ENCODE results near the gene ZCCHC14.
"Not testable (repeated sequence)": the region's sequence is repeated elsewhere in the genome, so short reads cannot be mapped to it uniquely, and the experiment has no call there.

Gene ZCCHC14

GRCh38 chr16:87524407-87524806 lies 31.6 kb upstream of the ZCCHC14 start:
- DNase-seq (ENCODE audit: low spot score): no peak

DNA sequence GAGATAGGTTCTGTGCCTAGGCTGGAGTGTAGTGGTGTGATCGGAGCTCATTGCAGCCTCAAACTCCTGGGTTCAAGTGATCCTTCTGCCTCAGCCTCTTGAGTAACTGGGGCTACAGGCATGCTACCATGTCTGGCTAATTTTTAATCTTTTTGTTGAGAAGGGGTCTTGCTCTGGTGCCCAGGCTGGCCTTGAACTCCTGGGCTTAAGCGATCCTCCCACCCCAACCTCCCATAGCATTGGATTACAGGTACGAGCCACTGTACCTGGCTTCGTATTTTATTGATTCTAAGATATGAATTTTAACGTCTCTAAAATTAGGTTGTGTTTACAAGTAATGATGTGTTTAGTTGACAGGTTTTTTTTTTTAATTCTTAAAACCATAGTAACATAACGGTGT lies 30.8 kb upstream of the ZCCHC14 start:
- DNase-seq (ENCODE audit: low spot score): not testable (repeated sequence)

- DNase-seq (ENCODE audit: low spot score): not testable (repeated sequence)
These were observed 28.9 kb upstream of the ZCCHC14 start for GRCh38 chr16:87521764-87522163.

- not testable (repeated sequence) for DNase-seq (ENCODE audit: low spot score)
These were observed 26.3 kb upstream of the ZCCHC14 start for GRCh38 chr16:87519170-87519569.

GRCh38 chr16:87518430-87519051 lies 25.7 kb upstream of the ZCCHC14 start:
- peak; percentile 38 for DNase-seq (ENCODE audit: low spot score)

DNA sequence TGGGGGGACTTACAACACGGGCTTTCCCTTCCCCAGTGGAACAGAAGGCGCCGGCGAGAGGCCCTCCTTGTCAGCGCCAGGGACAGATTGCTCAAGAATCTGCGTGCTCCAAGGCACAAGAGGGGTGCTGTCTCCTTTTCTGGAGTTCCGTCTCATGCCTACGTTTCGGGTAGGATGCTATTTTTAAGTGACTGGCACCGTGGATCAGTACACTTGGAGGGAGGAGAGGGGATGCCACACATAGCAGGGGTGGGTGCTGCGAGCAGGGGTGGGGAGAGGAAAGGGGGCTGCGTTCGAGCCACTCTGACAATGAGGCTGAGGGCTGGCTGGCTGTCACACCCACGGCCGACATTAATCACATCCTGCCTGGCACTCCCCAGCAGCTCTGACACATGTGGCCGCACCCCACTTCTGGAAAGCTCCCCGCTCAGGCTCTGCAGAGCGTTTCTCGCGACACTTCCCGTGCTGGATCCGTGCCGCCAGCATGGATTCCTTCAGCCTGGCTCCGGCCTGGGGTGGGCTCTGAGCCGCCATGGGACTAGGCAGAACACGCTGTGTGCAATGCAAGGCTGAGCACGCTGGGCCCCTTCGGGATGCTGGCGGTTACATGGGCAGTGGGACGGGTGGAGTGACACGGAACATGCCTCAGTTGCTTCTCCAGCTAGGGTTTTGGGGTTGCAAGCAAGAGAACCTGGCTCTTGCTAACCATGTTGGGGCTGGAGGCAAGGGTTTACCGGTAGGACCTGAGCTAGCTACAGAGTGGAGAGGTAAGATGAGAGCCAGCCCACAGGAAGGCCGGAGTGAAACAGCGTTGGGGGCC lies 25.0 kb upstream of the ZCCHC14 start:
- DNase-seq (ENCODE audit: low spot score): peak; percentile 53

DNA sequence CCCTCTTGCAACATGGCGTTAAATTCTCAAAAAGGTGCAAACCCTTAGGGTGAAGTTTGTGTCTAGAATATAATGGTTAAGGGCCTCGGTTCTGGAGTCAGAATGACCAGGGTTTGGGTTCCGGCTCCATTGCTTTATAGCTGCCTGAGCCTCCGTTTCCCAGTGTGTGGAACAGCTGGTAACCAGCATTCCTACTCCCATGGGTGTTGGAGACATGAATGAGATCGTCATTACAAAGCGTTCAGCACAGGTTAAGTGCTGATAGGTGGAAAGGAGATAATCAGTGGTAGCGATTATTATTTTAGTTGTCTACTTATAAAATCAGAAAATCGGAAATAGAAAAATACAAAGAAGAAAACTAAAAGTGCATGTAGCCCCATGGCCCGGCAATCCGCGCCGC lies 23.5 kb upstream of the ZCCHC14 start:
- DNase-seq (ENCODE audit: low spot score): no peak

GRCh38 chr16:87515475-87516330 lies 22.9 kb upstream of the ZCCHC14 start:
- no peak for DNase-seq (ENCODE audit: low spot score)

GRCh38 chr16:87509778-87510177 lies 17.0 kb upstream of the ZCCHC14 start:
- not testable (repeated sequence) for DNase-seq (ENCODE audit: low spot score)

GRCh38 chr16:87507351-87508069 lies 14.7 kb upstream of the ZCCHC14 start:
- DNase-seq (ENCODE audit: low spot score): no peak

DNA sequence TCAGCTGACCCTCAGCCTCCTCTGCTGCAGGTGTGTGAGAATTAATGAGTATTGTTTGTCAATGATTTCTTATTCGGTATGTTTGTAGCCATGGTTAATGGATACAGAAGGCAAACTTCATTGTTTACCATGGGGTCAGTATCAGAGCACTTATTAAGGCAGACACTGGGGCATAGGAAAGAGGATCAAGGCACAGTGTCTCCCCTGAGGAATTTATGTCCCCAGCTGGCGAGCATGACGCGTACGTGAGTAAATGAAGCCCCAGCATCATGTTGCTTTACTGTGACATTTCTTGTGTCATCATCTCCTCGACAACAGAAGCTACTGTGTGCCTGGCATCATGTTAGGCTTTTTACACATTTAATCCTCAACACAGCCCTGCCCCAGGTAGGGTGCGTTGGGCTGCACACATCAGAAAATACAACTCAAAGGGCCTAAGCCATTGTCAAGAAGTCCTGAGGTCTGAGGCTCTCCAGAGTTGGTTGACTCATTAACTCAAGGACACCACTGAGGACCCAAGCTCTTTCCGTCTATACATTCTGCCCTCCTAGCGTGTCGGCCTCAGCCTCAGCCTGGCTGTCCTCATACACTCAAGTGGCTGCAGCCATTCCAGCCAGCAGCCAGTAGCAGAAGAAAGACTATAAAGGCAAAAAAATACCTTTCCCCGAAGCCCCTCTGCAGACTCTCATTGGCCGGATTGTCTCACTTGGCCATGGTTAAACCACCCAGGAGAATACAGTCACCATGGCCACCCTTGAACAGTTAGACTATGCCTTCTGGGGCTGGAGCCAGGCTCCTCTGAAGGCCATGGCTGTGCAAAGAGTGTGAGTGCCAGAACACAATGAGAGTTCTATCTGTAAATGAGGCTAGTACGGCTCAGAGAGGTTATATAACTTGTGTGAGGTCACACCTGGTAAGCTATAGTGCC lies 13.9 kb upstream of the ZCCHC14 start:
- DNase-seq (ENCODE audit: low spot score): no peak

GRCh38 chr16:87505834-87506233 lies 13.0 kb upstream of the ZCCHC14 start:
- no peak for DNase-seq (ENCODE audit: low spot score)

DNA sequence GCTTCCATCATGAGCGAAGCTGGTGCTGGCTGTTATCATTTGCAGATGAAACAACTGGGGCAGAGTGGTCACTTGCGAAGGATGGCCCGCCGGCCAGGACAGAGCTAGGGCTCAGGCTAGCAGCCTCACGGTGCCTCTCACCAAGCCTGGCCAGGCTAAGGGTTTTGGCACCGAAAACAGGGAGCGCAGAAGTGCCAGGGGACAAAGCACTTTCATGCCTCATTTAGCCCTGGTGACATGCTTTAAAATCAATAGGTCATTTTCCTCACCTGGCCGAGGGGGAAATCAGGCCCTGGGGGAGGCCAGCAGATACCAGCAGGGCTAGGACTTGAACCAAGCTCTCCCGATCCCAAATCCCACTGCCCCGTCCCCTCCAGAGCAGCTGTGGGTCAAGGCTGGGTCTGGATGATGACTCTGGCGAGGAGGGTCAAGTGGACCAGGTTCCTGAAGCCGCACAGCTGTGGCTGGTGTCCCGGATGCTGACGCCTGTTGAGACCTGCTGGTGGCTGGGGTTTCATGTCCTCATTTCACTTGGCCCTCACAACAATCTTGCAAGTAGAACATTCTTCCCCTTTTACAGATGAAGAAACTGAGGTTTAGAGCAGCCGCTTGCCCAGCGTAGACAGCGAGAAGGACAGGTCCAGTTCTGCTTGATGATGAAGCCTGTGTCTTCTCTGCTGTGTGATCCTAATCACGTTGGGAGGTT lies 10.6 kb upstream of the ZCCHC14 start:
- not testable (repeated sequence) for DNase-seq (ENCODE audit: low spot score)

- DNase-seq (ENCODE audit: low spot score): no peak
These were observed 9.6 kb upstream of the ZCCHC14 start for GRCh38 chr16:87502308-87502969.

DNA sequence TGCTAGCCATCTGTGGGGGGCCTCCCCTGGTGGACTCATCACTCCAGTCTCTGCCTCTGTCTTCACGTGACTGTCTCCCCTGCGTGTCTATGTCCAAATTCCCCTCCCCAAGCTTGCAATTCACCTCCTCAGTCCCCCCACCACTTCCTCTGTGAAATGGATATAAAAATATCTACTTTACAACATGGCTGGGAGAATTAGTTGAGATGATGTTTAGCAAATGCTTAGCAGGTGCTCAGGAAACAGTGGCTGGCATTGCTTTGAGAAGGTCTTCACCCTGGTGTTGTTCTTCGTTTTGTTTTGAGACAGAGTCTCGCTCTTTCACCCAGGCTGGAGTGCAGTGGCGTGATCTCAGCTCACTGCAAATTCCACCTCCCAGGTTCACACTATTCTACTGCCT lies 8.3 kb upstream of the ZCCHC14 start:
- no peak for DNase-seq (ENCODE audit: low spot score)

DNA sequence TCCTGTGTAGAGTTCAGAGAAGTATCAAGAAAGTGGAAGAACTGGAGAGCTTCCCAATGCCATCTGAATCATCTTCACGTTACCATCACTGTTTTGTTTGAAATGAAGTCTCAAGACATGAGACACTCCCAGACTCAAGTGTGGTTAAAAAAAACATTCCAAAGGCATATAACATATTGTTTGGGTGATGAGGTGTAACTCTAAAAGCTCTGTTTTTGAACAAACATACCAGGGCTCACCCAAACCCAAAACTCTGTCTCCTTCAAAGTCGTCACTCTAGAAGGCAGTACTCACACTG lies 6.3 kb upstream of the ZCCHC14 start:
- peak; percentile 62 for DNase-seq (ENCODE audit: low spot score)

DNA sequence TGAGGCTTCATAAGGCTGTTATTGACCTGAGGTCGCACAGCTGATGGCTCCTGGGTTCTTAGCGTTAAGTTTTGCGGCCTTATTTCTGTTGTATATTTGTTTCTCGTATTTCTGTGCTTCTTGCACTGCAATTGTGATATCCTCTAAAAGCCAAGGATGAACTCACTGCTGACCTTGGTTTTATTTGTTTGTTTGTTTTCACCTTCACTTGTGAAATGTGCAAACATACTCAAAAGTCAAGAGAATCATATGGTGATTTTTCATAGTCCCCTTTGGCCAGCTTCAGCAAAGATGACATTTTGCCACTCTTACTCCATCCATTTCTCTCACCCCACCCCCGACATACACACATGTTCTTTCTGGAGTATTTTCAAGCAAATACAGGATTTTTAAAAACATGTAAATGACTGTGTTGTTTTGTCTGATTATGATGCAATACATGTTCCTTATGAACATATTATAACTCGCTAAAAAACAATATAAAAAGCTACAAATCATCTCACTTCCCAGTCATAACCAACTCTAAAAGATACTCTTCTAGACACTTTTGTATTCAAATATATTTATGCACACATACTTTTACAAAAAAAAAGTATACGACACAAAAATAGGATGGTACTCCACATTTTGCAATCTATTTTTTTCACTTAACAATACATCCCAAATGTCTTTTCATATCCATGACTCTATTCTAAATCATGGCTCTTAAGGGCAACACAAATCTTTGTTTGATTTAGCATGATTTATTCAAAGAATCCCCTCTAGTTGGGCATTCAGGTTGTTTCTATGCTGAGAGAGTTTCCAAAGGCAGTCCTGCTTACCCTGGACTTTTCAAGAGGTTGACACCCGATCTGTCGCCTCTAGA lies 5.7 kb upstream of the ZCCHC14 start:
- DNase-seq (ENCODE audit: low spot score): no peak

DNA sequence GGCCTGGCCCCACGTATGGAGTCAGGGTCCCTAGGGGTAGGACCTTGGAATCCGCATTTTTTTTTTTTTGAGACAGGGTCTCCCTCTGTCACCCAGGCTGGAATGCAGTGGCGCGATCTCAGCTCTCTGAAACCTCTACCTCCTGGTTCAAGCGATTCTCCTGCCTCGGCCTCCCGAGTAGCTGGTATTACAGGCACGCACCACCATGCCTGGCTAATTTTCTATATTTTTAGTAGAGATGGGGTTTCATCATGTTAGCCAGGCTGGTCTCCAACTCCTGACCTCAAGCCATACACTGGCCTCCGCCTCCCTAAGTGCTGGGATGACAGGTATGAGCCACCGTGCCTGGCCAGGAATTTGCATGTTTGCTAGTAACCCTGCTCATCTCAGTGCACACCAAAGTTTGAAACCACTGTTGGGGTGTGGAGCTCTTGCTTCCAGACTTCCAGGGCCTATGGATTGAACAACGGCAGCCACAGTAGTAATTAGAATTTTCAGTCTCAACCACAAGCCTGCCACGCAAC lies 5.0 kb upstream of the ZCCHC14 start:
- DNase-seq (ENCODE audit: low spot score): not testable (repeated sequence)
